Mucosa of rectum (tissue), 2 donors: Measurements from ENCODE around the gene ZNF311.

Experiments
- H3K27ac ChIP-seq, 2 donors: one replicate each; pipeline ENCODE4 v1.7.0; 2013; ENCODE audit warnings: inconsistent platforms in 2 of 2, low read depth in 2 of 2, low read length in 2 of 2
- H3K27me3 ChIP-seq, 2 donors: one replicate each; pipeline ENCODE4 v1.7.0; 2013; ENCODE audit warnings: low read length in 2 of 2; ENCODE audit not compliant: control insufficient read depth in 2 of 2, insufficient read depth in 2 of 2
- H3K36me3 ChIP-seq, 2 donors: one replicate each; pipeline ENCODE4 v1.7.0; 2013; ENCODE audit warnings: low read length in 2 of 2; ENCODE audit not compliant: control insufficient read depth in 2 of 2, insufficient read depth in 2 of 2
- H3K4me1 ChIP-seq, 2 donors: one replicate each; pipeline ENCODE4 v1.7.0; 2013; ENCODE audit warnings: low read length in 2 of 2, mild to moderate bottlenecking in 1 of 2; ENCODE audit not compliant: control insufficient read depth in 2 of 2, insufficient read depth in 2 of 2
- H3K4me3 ChIP-seq, 2 donors: one replicate each; pipeline ENCODE4 v1.7.0; 2013; ENCODE audit warnings: low read length in 2 of 2
- H3K9ac ChIP-seq, 2 donors: one replicate each; pipeline ENCODE4 v1.7.0; 2013; ENCODE audit warnings: low read length in 2 of 2, low read depth in 1 of 2, mild to moderate bottlenecking in 1 of 2
- H3K9me3 ChIP-seq, 2 donors: one replicate each; pipeline ENCODE4 v1.7.0; 2013; ENCODE audit warnings: low read length in 2 of 2; ENCODE audit not compliant: control insufficient read depth in 2 of 2
- donor health status: healthy.
- donor health status: Normal muscosa, but diverticular disease.

Gene ZNF311

GRCh38 chr6:28985462-28986164, 19.5 kb downstream of the ZNF311 start:
- H3K4me3 ChIP-seq: peak overlapping the region; percentile 71 to 79
- H3K9ac ChIP-seq: peak overlapping the region; percentile 44 to 52
- peak overlapping the region; percentile 81 to 82 for H3K27ac ChIP-seq
- H3K36me3 ChIP-seq: no peaks in the 10 kb centered on the region
- H3K9me3 ChIP-seq: no peaks in the 10 kb centered on the region
- H3K27me3 ChIP-seq: peaks cover 3 to 4% of the 10 kb centered on the region in 2 donors
- peaks cover 4 to 13% of the 10 kb centered on the region in 2 donors for H3K4me1 ChIP-seq

- Histone ChIP-seq H3K9me3 (no peaks in the 10 kb centered on the region), H3K4me1 (peaks cover 4 to 13% of the 10 kb centered on the region in 2 donors), H3K4me3 (no peak overlapping the region), H3K9ac (no peak overlapping the region), H3K27ac (no peak overlapping the region), H3K27me3 (peaks cover 0 to 3% of the 10 kb centered on the region in 2 donors), H3K36me3 (no peaks in the 10 kb centered on the region)
Observed at GRCh38 chr6:28983838-28984237, 21.3 kb downstream of the ZNF311 start.

GRCh38 chr6:28982476-28983266, 22.4 kb downstream of the ZNF311 start:
- Histone ChIP-seq H3K4me3 (peak overlapping the region; percentile 9 to 85), H3K9ac (peak overlapping the region in 1 of 2 donors; percentile 27), H3K36me3 (no peaks in the 10 kb centered on the region), H3K27ac (no peak overlapping the region), H3K4me1 (peaks cover 4 to 13% of the 10 kb centered on the region in 2 donors), H3K9me3 (no peaks in the 10 kb centered on the region), H3K27me3 (no peaks in the 10 kb centered on the region)

- H3K4me1 ChIP-seq: peaks cover 4 to 13% of the 10 kb centered on the region in 2 donors
- H3K9me3 ChIP-seq: no peaks in the 10 kb centered on the region
- H3K4me3 ChIP-seq: peak overlapping the region; percentile 79 to 85
- H3K27ac ChIP-seq: peak overlapping the region; percentile 50 to 60
- H3K36me3 ChIP-seq: no peaks in the 10 kb centered on the region
- H3K9ac ChIP-seq: peak overlapping the region; percentile 25 to 54
- no peaks in the 10 kb centered on the region for H3K27me3 ChIP-seq
Observed at GRCh38 chr6:28981833-28982475, 23.2 kb downstream of the ZNF311 start.

GRCh38 chr6:28981431-28981832, 23.7 kb downstream of the ZNF311 start:
- H3K27ac ChIP-seq: peak overlapping the region in 1 of 2 donors; percentile 50
- H3K4me3 ChIP-seq: peak overlapping the region; percentile 79 to 85
- peak overlapping the region; percentile 54 for H3K9ac ChIP-seq
- no peaks in the 10 kb centered on the region for H3K9me3 ChIP-seq
- no peaks in the 10 kb centered on the region for H3K27me3 ChIP-seq
- H3K4me1 ChIP-seq: peaks cover 4 to 13% of the 10 kb centered on the region in 2 donors
- no peaks in the 10 kb centered on the region for H3K36me3 ChIP-seq

GRCh38 chr6:28980852-28981430, 24.2 kb downstream of the ZNF311 start:
- H3K4me1 ChIP-seq: peaks cover 4 to 12% of the 10 kb centered on the region in 2 donors
- H3K27ac ChIP-seq: peak overlapping the region in 1 of 2 donors; percentile 28
- H3K36me3 ChIP-seq: no peaks in the 10 kb centered on the region
- peak overlapping the region; percentile 54 for H3K9ac ChIP-seq
- no peaks in the 10 kb centered on the region for H3K27me3 ChIP-seq
- H3K4me3 ChIP-seq: peak overlapping the region; percentile 79 to 85
- no peaks in the 10 kb centered on the region for H3K9me3 ChIP-seq

GRCh38 chr6:28980137-28980851, 24.8 kb downstream of the ZNF311 start:
- Histone ChIP-seq H3K4me3 (peak overlapping the region; percentile 79 to 85), H3K36me3 (no peaks in the 10 kb centered on the region), H3K9me3 (no peaks in the 10 kb centered on the region), H3K27ac (no peak overlapping the region), H3K4me1 (peaks cover 4 to 9% of the 10 kb centered on the region in 2 donors), H3K9ac (peak overlapping the region; percentile 54), H3K27me3 (no peaks in the 10 kb centered on the region)

- H3K9me3 ChIP-seq: no peaks in the 10 kb centered on the region
- H3K36me3 ChIP-seq: no peaks in the 10 kb centered on the region
- no peaks in the 10 kb centered on the region for H3K27me3 ChIP-seq
- H3K4me3 ChIP-seq: no peak overlapping the region
- peaks cover 4 to 7% of the 10 kb centered on the region in 2 donors for H3K4me1 ChIP-seq
- no peak overlapping the region for H3K9ac ChIP-seq
- H3K27ac ChIP-seq: no peak overlapping the region
Observed at GRCh38 chr6:28979679-28980078, 25.4 kb downstream of the ZNF311 start.

GRCh38 chr6:28978959-28979561, 26.1 kb downstream of the ZNF311 start:
- H3K9me3 ChIP-seq: no peaks in the 10 kb centered on the region
- no peaks in the 10 kb centered on the region for H3K36me3 ChIP-seq
- no peak overlapping the region for H3K9ac ChIP-seq
- no peaks in the 10 kb centered on the region for H3K27me3 ChIP-seq
- H3K4me1 ChIP-seq: peaks cover 7 to 8% of the 10 kb centered on the region in 2 donors
- H3K4me3 ChIP-seq: no peak overlapping the region
- no peak overlapping the region for H3K27ac ChIP-seq
